IMR-90 (cell line): ENCODE data around the gene TREML2. TPM values are rescaled to one million over a fixed set of nuclear protein-coding genes. Genes with fewer than 3 reads are reported as not detected.

ENCODE experiments used
- ATAC-seq: fragments of 200-7000 bp; cut with Tn5 transposase; 2 replicates; pipeline ENCODE4 v1.9.1; 2020; ENCODE audit warnings: low read depth, mild to moderate bottlenecking, moderate library complexity
- BruUV-seq: library from RNA; stranded (reverse); fragments of 400-500 nt; replicated peaks from 2 replicates; lab custom pipeline; 2021; lab: Mats Ljungman, UMichigan
- CTCF ChIA-PET: fragments of 300-600 bp; formaldehyde crosslinking; extraction: SDS; loops from one replicate; lab custom pipeline; 2021; ENCODE audit warnings: antibody characterized with exemption; lab: Yijun Ruan, JAX
- POLR2A ChIA-PET: fragments of 300-600 bp; sonication (Branson Sonifier 250); formaldehyde crosslinking; loops from one replicate; lab custom pipeline; 2022; ENCODE audit warnings: antibody characterized with exemption; ENCODE audit not compliant: unreplicated experiment; lab: Charles Lee
- DNase-seq: peaks from one replicate; pipeline ENCODE4 v3.0.0; 2013
- H2AFZ ChIP-seq: replicated peaks from 2 replicates; pipeline ENCODE3; 2013; ENCODE audit warnings: low read length, mild to moderate bottlenecking; ENCODE audit not compliant: poor library complexity
- H2AK5ac ChIP-seq: 2 replicates; pipeline ENCODE4 v1.6.1; 2013; ENCODE audit warnings: low read depth, low read length, inconsistent platforms
- H2AK9ac ChIP-seq: replicated peaks from 2 replicates; pipeline ENCODE3; 2013; ENCODE audit warnings: mild to moderate bottlenecking, low read depth, low read length, moderate library complexity; ENCODE audit not compliant: poor library complexity
- H2BK120ac ChIP-seq: 2 replicates; pipeline ENCODE4 v1.6.1; 2013; ENCODE audit warnings: low read depth, low read length, inconsistent platforms
- H2BK15ac ChIP-seq: 3 replicates; pipeline ENCODE4 v1.6.1; 2013; ENCODE audit warnings: low read depth, low read length, inconsistent platforms
- H2BK20ac ChIP-seq: 2 replicates; pipeline ENCODE4 v1.6.1; 2013; ENCODE audit warnings: low read depth, mild to moderate bottlenecking, inconsistent platforms, low read length, moderate library complexity
- H2BK5ac ChIP-seq: 2 replicates; pipeline ENCODE4 v1.6.1; 2013; ENCODE audit warnings: mild to moderate bottlenecking, low read depth, low read length, inconsistent platforms; ENCODE audit not compliant: poor library complexity, severe bottlenecking
- H3K14ac ChIP-seq: replicated peaks from 2 replicates; pipeline ENCODE4 v1.6.1; 2013; ENCODE audit warnings: low read depth, low read length, inconsistent platforms
- H3K18ac ChIP-seq: 2 replicates; pipeline ENCODE4 v1.6.1; 2013; ENCODE audit warnings: low read depth, low read length, control low read depth
- H3K23ac ChIP-seq: 2 replicates; pipeline ENCODE4 v1.6.1; 2013; ENCODE audit warnings: low read depth, low read length, inconsistent platforms
- H3K27ac ChIP-seq: 2 replicates; pipeline ENCODE4 v1.5.1; 2013; ENCODE audit warnings: mild to moderate bottlenecking, control low read depth, low read length; ENCODE audit not compliant: insufficient read depth
- H3K27me3 ChIP-seq: 2 replicates; pipeline ENCODE4 v1.6.1; 2013; ENCODE audit warnings: low read length; ENCODE audit not compliant: control insufficient read depth, insufficient read depth
- H3K36me3 ChIP-seq: 2 replicates; pipeline ENCODE4 v1.6.1; 2013; ENCODE audit warnings: low read length, mixed read lengths; ENCODE audit not compliant: control insufficient read depth, insufficient read depth
- H3K4ac ChIP-seq: 2 replicates; pipeline ENCODE4 v1.6.1; 2013; ENCODE audit warnings: low read depth, low read length, inconsistent platforms
- H3K4me1 ChIP-seq: 2 replicates; pipeline ENCODE4 v1.6.1; 2013; ENCODE audit warnings: low read length, mixed read lengths; ENCODE audit not compliant: control insufficient read depth, insufficient read depth
- H3K4me2 ChIP-seq: 2 replicates; pipeline ENCODE4 v1.6.1; 2013; ENCODE audit warnings: low read depth, mild to moderate bottlenecking, control low read depth, low read length, moderate library complexity
- H3K4me3 ChIP-seq: 2 replicates; pipeline ENCODE4 v1.5.1; 2013; ENCODE audit warnings: low read depth, mild to moderate bottlenecking, control low read depth, low read length, moderate library complexity; ENCODE audit not compliant: insufficient read depth
- H3K56ac ChIP-seq: 2 replicates; pipeline ENCODE4 v1.6.1; 2013; ENCODE audit warnings: low read length, inconsistent platforms; ENCODE audit not compliant: insufficient read depth; ENCODE audit errors: extremely low read depth
- H3K79me1 ChIP-seq, 2 experiments: 2 replicates each; pipeline ENCODE4 v1.6.1; 2013; ENCODE audit warnings: low read length in 2 of 2, inconsistent platforms in 1 of 2, low read depth in 1 of 2
- H3K9ac ChIP-seq: 2 replicates; pipeline ENCODE4 v1.6.1; 2013; ENCODE audit warnings: low read depth, low read length, control low read depth
- H3K9me1 ChIP-seq: 2 replicates; pipeline ENCODE4 v1.6.1; 2013; ENCODE audit warnings: low read length, inconsistent platforms; ENCODE audit not compliant: insufficient read depth
- H3K9me3 ChIP-seq: 2 replicates; pipeline ENCODE4 v1.6.1; 2013; ENCODE audit warnings: low read length; ENCODE audit not compliant: control insufficient read depth, insufficient read depth
- H4K20me1 ChIP-seq: 2 replicates; pipeline ENCODE4 v1.6.1; 2013; ENCODE audit warnings: low read length, inconsistent platforms; ENCODE audit not compliant: insufficient read depth
- H4K5ac ChIP-seq: 2 replicates; pipeline ENCODE4 v1.6.1; 2013; ENCODE audit warnings: mild to moderate bottlenecking, low read depth, low read length, control low read depth
- H4K8ac ChIP-seq, 2 experiments: 2 replicates each; pipeline ENCODE4 v1.6.1; 2013; ENCODE audit warnings: low read depth in 2 of 2, low read length in 2 of 2, control low read depth in 1 of 2, inconsistent platforms in 1 of 2
- H4K91ac ChIP-seq: 2 replicates; pipeline ENCODE4 v1.6.1; 2013; ENCODE audit warnings: low read depth, low read length, inconsistent platforms; ENCODE audit not compliant: insufficient read depth
- CEBPB ChIP-seq: IDR thresholded peaks from 2 replicates; pipeline ENCODE4 v1.6.1; 2012; ENCODE audit warnings: low read depth, low read length, improper control_type of control experiment
- NFE2L2 ChIP-seq: fragments of 150-350 bp; IDR thresholded peaks from 2 replicates; pipeline ENCODE4 v1.6.1; 2016; ENCODE audit warnings: low read depth, mild to moderate bottlenecking, low read length
- RCOR1 ChIP-seq: IDR thresholded peaks from 2 replicates; pipeline ENCODE4 v1.6.1; 2012; ENCODE audit warnings: mild to moderate bottlenecking, low read length, improper control_type of control experiment; ENCODE audit not compliant: insufficient replicate concordance
- RFX5 ChIP-seq: IDR thresholded peaks from 2 replicates; pipeline ENCODE4 v1.8.0; 2012; ENCODE audit warnings: low read depth, mild to moderate bottlenecking, low read length, moderate library complexity
- WGBS, 2 experiments: methylation state at CpG; one replicate each; pipeline versions ENCODE4 v1.1.5 to v1.1.7; 2013; ENCODE audit warnings: missing lambda C conversion rate in 2 of 2; ENCODE audit not compliant: insufficient read length in 1 of 2; ENCODE audit errors: extremely low coverage in 2 of 2; 5-methylcytosine and 5-hydroxymethylcytosine counted together
- dilution Hi-C: fragments of 300-500 bp; cut with HindIII; formaldehyde crosslinking; loops from one replicate; pipeline ENCODE4 v1.14.3; 2018; ENCODE audit warnings: low sequenced_read_pairs; ENCODE audit not compliant: unreplicated experiment
- in situ Hi-C: fragments of 300-500 bp; cut with MboI; formaldehyde crosslinking; loops from 3 replicates; pipeline ENCODE4 v1.14.3; 2019; ENCODE audit warnings: low sequenced_read_pairs, inconsistent platforms, mixed read lengths
- intact Hi-C: fragments of 100-400 bp; cut with micrococcal nuclease; formaldehyde crosslinking; loops from 2 replicates; pipeline ENCODE4 v1.10.0; 2022
- polyA plus RNA-seq, 3 experiments: library from polyadenylated mRNA; depleted of rRNA; stranded (reverse); fragments of >200 nt; gene quantifications; 2 replicates each; pipeline ENCODE4 v1.2.3, GENCODE V29; 2012; ENCODE audit warnings: low replicate concordance in 1 of 3
- total RNA-seq: library from RNA; depleted of rRNA; stranded (reverse); fragments of >200 nt; gene quantifications from 2 replicates; pipeline ENCODE4 v1.2.3, GENCODE V29; 2012

TREML2 gene
- total and polyA plus RNA-seq, 2 of the 4 experiments (the other 2 are of a cell fraction): not detected

GRCh38 chr6:41236276-41236675, 35.3 kb upstream of the TREML2 start:
- Histone ChIP-seq H2BK15ac (no peak overlapping the region), H4K91ac (no peak overlapping the region), H4K8ac (no peak overlapping the region), H2BK5ac (no peak overlapping the region), H3K14ac (no peak overlapping the region), H3K9ac (no peak overlapping the region), H3K4ac (no peak overlapping the region), H2AK9ac (no peak overlapping the region), H3K36me3 (no peaks in the 10 kb centered on the region), H3K27me3 (peaks cover 13% of the 10 kb centered on the region), H2AK5ac (no peak overlapping the region), H3K18ac (no peak overlapping the region), H2BK20ac (no peak overlapping the region), H3K4me2 (no peak overlapping the region), H3K9me3 (no peaks in the 10 kb centered on the region; the same call in 1 of the 2 replicates), H3K9me1 (no peaks in the 10 kb centered on the region), H3K79me1 (no peaks in the 10 kb centered on the region), H2AFZ (no peak overlapping the region), H3K4me3 (no peak overlapping the region), H3K56ac (no peak overlapping the region), H3K27ac (no peak overlapping the region), H2BK120ac (no peak overlapping the region), H4K5ac (no peak overlapping the region), H3K23ac (no peak overlapping the region), H3K4me1 (no peaks in the 10 kb centered on the region), H4K20me1 (no peaks in the 10 kb centered on the region)
- in situ Hi-C loops: no loop called here
- ATAC-seq (no peak), DNase-seq (no peak)
- BruUV-seq: no TSS peak
- POLR2A ChIA-PET: no interaction called here
- intact Hi-C loops: no loop called here
- CTCF ChIA-PET: no interaction called here
- dilution Hi-C loops: no loop called here
- TF ChIP-seq CEBPB: no peak
- no peak for TF ChIP-seq RCOR1
- TF ChIP-seq RFX5: no peak
- no peak for TF ChIP-seq NFE2L2
- WGBS, 2 experiments: 29% methylated on average over 1 of the region's 4 CpGs; no CpG with 5 or more reads in 1 of the 2 experiments
